Right lobe of liver (tissue), 4 donors: Measurements from ENCODE around the gene VENTX.

Experiments
- CTCF ChIP-seq, 4 donors: fragments of 200-600 bp in 3 of 4; fragments of 450-650 bp in 1 of 4; IDR thresholded peaks; one replicate each; pipeline versions ENCODE4 v1.5.1 to v1.8.0; 2016 to 2022; ENCODE audit warnings: antibody characterized with exemption in 4 of 4, mild to moderate bottlenecking in 2 of 4
- POLR2A ChIP-seq: fragments of 450-650 bp; IDR thresholded peaks from one replicate; pipeline ENCODE4 v1.6.1; 2017; ENCODE audit warnings: antibody characterized with exemption, mild to moderate bottlenecking
- donor health status: DM: no; HTN: no; CAD: no.
- donor health status: DM: no; HTN: no; CAD: no.
- donor health status: DM: no; HTN: yes; CAD: no.

GRCh38 chr10:133266056-133266795 lies 28.6 kb downstream of the VENTX start:
- TF ChIP-seq CTCF (IDR thresholded peaks at IDR 0.05) (no peak), POLR2A (no peak)
